ENCODE measurements around the gene TMEM235.

The TMEM235 gene

GRCh38 chr17:78255953-78256706 lies 24.7 kb downstream of the TMEM235 start:
- no peak for DNase-seq

- DNase-seq: no peak
Measured at GRCh38 chr17:78256707-78257591, 25.5 kb downstream of the TMEM235 start.

- no peak for DNase-seq
Measured at GRCh38 chr17:78257810-78258322, 26.4 kb downstream of the TMEM235 start.

GRCh38 chr17:78258323-78259191 lies 27.1 kb downstream of the TMEM235 start:
- DNase-seq: no peak

- no peak for DNase-seq
Measured at GRCh38 chr17:78259192-78259554, 27.7 kb downstream of the TMEM235 start.

- no peak for DNase-seq
Measured at GRCh38 chr17:78263063-78263735, 31.8 kb downstream of the TMEM235 start.

- no peak for DNase-seq
Measured at GRCh38 chr17:78263736-78264340, 32.4 kb downstream of the TMEM235 start.

- no peak for DNase-seq
Measured at GRCh38 chr17:78264590-78264989, 33.2 kb downstream of the TMEM235 start.

GRCh38 chr17:78265121-78265520 lies 33.7 kb downstream of the TMEM235 start:
- no peak for DNase-seq

GRCh38 chr17:78266231-78266631 lies 34.8 kb downstream of the TMEM235 start:
- DNase-seq: no peak

GRCh38 chr17:78266771-78267170 lies 35.3 kb downstream of the TMEM235 start:
- no peak for DNase-seq

- no peak for DNase-seq
Measured at GRCh38 chr17:78267253-78268073, 36.0 kb downstream of the TMEM235 start.

GRCh38 chr17:78268191-78268874 lies 36.9 kb downstream of the TMEM235 start:
- DNase-seq: no peak

- DNase-seq: no peak
Measured at GRCh38 chr17:78268951-78269905, 37.8 kb downstream of the TMEM235 start.

GRCh38 chr17:78269955-78270381 lies 38.5 kb downstream of the TMEM235 start:
- DNase-seq: no peak

GRCh38 chr17:78271419-78272170 lies 40.2 kb downstream of the TMEM235 start:
- DNase-seq: no peak

GRCh38 chr17:78272181-78272913 lies 40.9 kb downstream of the TMEM235 start:
- DNase-seq: no peak

- DNase-seq: no peak
Measured at GRCh38 chr17:78272914-78273258, 41.5 kb downstream of the TMEM235 start.

Measured in SIG-M5 (cell line).